ENCODE measurements around the gene RMND1. TPM values are rescaled to one million over a fixed set of nuclear protein-coding genes. Genes with fewer than 3 reads are reported as not detected.
A peak's percentile ranks its signal among the peaks of the same experiment; 100 is the strongest.
"Not testable (repeated sequence)": the region's sequence is repeated elsewhere in the genome, so short reads cannot be mapped to it uniquely, and the experiment has no call there.

RMND1 gene
- total RNA-seq, 1 donor, result 30.7 TPM

DNA sequence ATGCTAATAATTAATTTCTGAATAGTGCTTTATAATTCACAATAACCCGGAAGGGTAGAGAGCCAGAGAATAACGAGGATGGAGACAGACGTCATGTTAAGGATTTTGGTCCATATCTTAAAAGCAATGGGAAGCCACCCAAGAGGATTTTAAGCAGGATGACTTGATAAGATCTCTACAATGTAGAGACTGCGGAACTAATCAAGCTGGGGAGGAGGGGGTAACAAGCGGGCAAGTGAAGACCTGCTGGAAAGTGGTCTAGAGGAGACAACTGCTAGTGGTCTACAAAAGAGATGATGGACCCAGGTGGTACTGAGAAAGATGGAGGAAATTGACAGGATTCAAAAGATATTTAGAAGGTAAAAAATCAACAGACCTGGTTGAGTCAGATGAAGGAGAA is 67.8 kb downstream of the RMND1 start:
- TF ChIP-seq, protein P1, sequence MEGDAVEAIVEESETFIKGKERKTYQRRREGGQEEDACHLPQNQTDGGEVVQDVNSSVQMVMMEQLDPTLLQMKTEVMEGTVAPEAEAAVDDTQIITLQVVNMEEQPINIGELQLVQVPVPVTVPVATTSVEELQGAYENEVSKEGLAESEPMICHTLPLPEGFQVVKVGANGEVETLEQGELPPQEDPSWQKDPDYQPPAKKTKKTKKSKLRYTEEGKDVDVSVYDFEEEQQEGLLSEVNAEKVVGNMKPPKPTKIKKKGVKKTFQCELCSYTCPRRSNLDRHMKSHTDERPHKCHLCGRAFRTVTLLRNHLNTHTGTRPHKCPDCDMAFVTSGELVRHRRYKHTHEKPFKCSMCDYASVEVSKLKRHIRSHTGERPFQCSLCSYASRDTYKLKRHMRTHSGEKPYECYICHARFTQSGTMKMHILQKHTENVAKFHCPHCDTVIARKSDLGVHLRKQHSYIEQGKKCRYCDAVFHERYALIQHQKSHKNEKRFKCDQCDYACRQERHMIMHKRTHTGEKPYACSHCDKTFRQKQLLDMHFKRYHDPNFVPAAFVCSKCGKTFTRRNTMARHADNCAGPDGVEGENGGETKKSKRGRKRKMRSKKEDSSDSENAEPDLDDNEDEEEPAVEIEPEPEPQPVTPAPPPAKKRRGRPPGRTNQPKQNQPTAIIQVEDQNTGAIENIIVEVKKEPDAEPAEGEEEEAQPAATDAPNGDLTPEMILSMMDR (IDR thresholded peaks at IDR 0.05; ENCODE audit: insufficient read depth, low read depth, low read length), result no peak
- no peak for DNase-seq (ENCODE audit: low read depth)
- no peak overlapping the region for H3K4me3 ChIP-seq (ENCODE audit: low read depth, low read length)

DNA sequence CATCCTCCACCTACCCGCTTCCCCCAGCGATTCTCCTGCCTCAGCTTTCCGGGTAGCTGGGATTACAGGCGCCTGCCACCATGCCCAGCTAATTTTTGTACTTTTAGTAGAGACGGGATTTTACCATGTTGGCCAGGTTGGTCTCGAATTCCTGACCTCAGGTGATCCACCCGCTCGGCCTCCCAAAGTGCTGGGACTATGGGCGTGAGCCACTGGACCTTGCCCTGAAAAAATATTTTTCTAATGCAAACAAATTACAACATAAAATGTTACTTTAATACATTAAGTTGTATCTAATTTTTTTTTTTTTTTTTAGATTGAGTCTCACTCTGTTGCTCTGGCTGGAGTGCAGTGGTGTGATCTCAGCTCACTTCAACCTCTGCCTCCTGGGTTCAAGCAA is 69.3 kb downstream of the RMND1 start:
- H3K4me3 ChIP-seq (ENCODE audit: low read depth, low read length); DNase-seq (ENCODE audit: low read depth): not testable (repeated sequence)

DNA sequence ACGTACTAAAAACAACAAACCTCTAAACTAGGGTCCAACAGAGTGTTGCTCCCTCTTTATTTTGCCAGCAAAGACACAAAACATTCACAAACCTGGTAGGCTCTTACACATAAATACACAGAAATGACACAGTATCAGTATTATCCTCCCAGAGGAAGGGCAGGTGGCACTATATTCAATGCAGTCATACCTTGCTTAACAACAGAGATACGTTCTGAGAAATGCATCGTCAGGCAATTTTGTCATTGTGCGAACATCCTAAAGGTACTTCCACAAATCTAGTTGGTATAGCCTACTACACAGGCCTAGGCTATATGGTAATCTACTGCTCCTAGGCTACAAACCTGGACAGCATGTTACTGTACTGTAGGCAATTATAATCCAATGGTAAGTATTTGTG is 70.2 kb downstream of the RMND1 start:
- no peak overlapping the region for H3K4me3 ChIP-seq (ENCODE audit: low read depth, low read length)
- TF ChIP-seq, protein P1 (IDR thresholded peaks at IDR 0.05; ENCODE audit: insufficient read depth, low read depth, low read length), result no peak
- DNase-seq (ENCODE audit: low read depth), result no peak

DNA sequence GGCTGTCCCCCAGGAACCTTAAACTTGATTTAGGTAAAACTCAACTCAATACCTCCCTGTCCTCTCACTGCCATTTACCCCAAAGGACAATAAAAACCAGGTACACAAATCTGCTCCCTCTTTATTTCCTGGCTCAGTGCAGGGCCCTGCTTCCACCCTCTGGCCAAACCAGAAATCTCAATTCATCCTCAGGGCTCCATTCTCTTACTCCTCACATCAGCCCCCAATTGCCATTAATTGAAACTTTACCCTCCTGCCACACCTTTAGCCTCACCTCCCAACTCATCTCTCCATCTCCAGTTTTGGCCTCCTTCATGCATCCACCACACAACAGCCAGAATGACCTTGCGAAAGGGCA is 71.1 kb downstream of the RMND1 start:
- H3K4me3 ChIP-seq (ENCODE audit: low read depth, low read length), result no peak overlapping the region
- TF ChIP-seq, protein P1 (IDR thresholded peaks at IDR 0.05; ENCODE audit: insufficient read depth, low read depth, low read length), result no peak
- no peak for DNase-seq (ENCODE audit: low read depth)

DNA sequence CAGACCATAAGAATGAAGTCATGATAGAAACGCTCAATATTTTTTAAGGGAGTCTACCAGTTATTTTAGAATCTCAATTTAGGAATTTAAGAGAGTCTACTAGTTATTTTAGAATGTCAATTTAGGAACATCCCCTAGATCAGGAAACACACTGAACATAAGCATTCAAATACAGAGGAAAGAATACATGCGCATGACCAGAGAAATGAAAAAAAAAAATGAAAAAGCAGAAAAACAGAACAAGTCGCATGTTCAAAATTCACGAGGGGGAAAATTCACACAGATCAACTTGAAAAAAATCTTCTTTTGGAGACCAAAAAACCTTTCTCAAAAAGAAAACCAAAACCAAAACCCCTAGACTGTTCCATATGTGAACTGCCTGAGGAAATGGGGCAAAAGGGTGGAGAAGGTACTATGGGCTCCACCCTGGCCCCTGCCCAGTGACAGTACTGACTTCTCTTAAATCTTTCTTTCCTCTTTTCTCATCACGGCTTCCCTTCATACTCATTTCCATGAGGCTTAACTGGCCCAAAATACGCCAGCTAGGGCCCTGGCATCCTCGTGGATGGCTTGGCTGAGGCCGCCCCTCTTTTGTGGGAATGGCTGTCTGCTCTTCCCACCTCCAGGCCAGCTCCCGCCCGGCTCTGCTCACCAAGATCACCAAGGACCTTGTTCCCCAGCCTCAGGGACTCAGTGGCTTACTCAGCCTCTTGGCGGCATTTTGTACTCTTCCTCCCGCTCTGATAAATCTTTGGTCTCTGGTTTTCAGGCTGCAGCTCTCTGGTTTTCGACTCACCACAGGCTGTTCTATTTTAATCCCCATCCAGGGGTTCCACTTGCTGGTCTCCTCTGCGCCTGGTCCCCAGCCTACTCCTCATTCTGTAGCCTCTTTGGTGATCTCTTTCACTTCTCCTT is 71.7 kb downstream of the RMND1 start:
- no peak for DNase-seq (ENCODE audit: low read depth)
- peak overlapping the region; percentile 29 for H3K4me3 ChIP-seq (ENCODE audit: low read depth, low read length)
- TF ChIP-seq, protein P1 (IDR thresholded peaks at IDR 0.05; ENCODE audit: insufficient read depth, low read depth, low read length), result no peak

DNA sequence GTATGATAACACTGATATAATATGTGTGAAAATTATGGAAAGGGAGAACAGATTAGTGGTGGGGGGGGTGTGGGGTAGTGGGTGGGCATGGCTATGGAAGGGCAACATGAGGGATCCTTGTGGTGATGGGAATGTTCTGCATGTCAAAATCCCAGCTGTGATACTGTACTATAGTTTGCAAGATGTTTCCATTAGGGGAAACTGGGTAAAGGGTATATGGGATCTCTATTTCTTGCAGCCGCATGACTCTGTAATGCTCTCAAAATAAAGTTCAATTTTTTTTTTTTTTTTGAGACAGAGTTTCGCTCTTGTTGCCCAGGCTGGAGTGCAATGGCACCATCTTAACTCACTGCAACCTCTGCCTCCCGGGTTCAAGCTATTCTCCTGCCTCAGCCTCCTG is 74.8 kb downstream of the RMND1 start:
- TF ChIP-seq, protein P1 (IDR thresholded peaks at IDR 0.05; ENCODE audit: insufficient read depth, low read depth, low read length), result no peak
- no peak overlapping the region for H3K4me3 ChIP-seq (ENCODE audit: low read depth, low read length)
- DNase-seq (ENCODE audit: low read depth), result no peak

DNA sequence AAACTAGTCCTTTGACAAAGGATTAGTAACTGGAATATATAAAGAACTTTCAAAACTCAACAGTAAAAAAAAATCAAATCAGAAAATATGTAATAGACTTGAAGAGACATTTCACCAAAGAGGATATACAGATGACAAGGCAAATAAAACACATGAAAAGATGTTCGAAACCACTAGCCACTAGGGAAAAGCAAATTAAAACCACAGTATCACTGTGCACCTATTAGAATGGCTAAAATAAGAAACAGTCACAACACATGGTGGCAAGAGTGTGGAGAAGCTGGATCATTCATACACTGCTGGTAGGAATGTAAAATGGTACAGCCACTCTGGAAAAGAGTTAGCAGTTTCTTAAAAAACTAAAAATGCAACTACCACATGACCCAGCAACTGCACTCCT is 75.5 kb downstream of the RMND1 start:
- TF ChIP-seq, protein P1 (IDR thresholded peaks at IDR 0.05; ENCODE audit: insufficient read depth, low read depth, low read length), result peak; percentile 8
- no peak for DNase-seq (ENCODE audit: low read depth)
- H3K4me3 ChIP-seq (ENCODE audit: low read depth, low read length), result no peak overlapping the region
